Esophagus squamous epithelium (tissue), 5 donors: ENCODE data around the gene PJVK. TPM values are rescaled to one million over a fixed set of nuclear protein-coding genes. Genes with fewer than 3 reads are reported as not detected.
"Not testable (repeated sequence)": the region's sequence is repeated elsewhere in the genome, so short reads cannot be mapped to it uniquely, and the experiment has no call there.

ENCODE experiments used
- DNase-seq: peaks from one replicate; lab custom pipeline; 2025; lab: John Stamatoyannopoulos, UW
- H3K27ac ChIP-seq, 4 donors: fragments of 200-600 bp; sonication (generic); one replicate each; pipeline ENCODE4 v1.5.1; 2016 to 2019; ENCODE audit warnings: mild to moderate bottlenecking in 1 of 4
- H3K27me3 ChIP-seq, 4 donors: fragments of 200-600 bp; sonication (generic); 1 replicate in 3 of 4; 2 replicates in 1 of 4; pipeline versions ENCODE4 v1.5.1 to v1.6.0; 2017 to 2021; ENCODE audit warnings: antibody characterized with exemption in 1 of 4
- H3K36me3 ChIP-seq, 3 donors: fragments of 200-600 bp; sonication (generic); one replicate each; pipeline ENCODE4 v1.5.1; 2016 to 2019
- H3K4me1 ChIP-seq, 3 donors: fragments of 200-600 bp; sonication (generic); one replicate each; pipeline ENCODE4 v1.5.1; 2017 to 2019
- H3K4me3 ChIP-seq, 4 donors: fragments of 200-600 bp; sonication (generic); 1 replicate in 3 of 4; 2 replicates in 1 of 4; pipeline ENCODE4 v1.5.1; 2016 to 2019; ENCODE audit warnings: mild to moderate bottlenecking in 2 of 4, moderate library complexity in 1 of 4
- H3K9me3 ChIP-seq, 3 donors: fragments of 200-600 bp; sonication (generic); one replicate each; pipeline ENCODE4 v1.5.1; 2016 to 2019
- CTCF ChIP-seq, 6 experiments: fragments of 450-650 bp in 4 of 6; fragments of 200-600 bp in 2 of 6; sonication (generic) in 2 of 6; IDR thresholded peaks; one replicate each; pipeline ENCODE4 v1.5.1; 2016 to 2019; ENCODE audit warnings: antibody characterized with exemption in 6 of 6, mild to moderate bottlenecking in 4 of 6, moderate library complexity in 4 of 6
- POLR2A ChIP-seq, 4 donors: fragments of 450-650 bp; IDR thresholded peaks; one replicate each; pipeline ENCODE4 v1.6.1; 2017; ENCODE audit warnings: antibody characterized with exemption in 4 of 4, mild to moderate bottlenecking in 4 of 4, moderate library complexity in 3 of 4
- WGBS, 2 donors: methylation state at CpG; one replicate each; pipeline ENCODE4 v1.1.5; 2018; 5-methylcytosine and 5-hydroxymethylcytosine counted together
- intact Hi-C: fragments of 100-400 bp; cut with DNase I; formaldehyde crosslinking; loops from one replicate; pipeline ENCODE4 v1.15.0; 2022
- total RNA-seq, 4 donors: library from RNA; depleted of rRNA; stranded (reverse); fragments of >200 nt; gene quantifications; one replicate each; pipeline ENCODE4 v1.1.0, GENCODE V29; 2016
- donor health status: DM: yes; HTN: yes; CAD: no.

PJVK gene
- total RNA-seq, 4 donors from 2014 or later: 0.35 to 3.4 (median 1.1) TPM; not detected in 1

GRCh38 chr2:178412047-178412446 is 39.1 kb upstream of the PJVK start:
- intact Hi-C loops: loop anchor here (10.0 kb wide), 1 partner anchor 297 kb away; the partner anchor contains the start of gene RBM45
- WGBS, 2 donors: 65 to 73% methylated on average over 3 of the region's 3 CpGs
- no peak for TF ChIP-seq CTCF (IDR thresholded peaks at IDR 0.05)
- TF ChIP-seq POLR2A (IDR thresholded peaks at IDR 0.05): no peak
- peaks cover 4 to 31% (median 6%) of the 10 kb centered on the region in 3 donors for H3K4me1 ChIP-seq
- no peaks in the 10 kb centered on the region for H3K9me3 ChIP-seq
- H3K36me3 ChIP-seq: no peaks in the 10 kb centered on the region
- H3K27me3 ChIP-seq: no peaks in the 10 kb centered on the region
- no peak overlapping the region for H3K4me3 ChIP-seq
- H3K27ac ChIP-seq: no peak overlapping the region
- no peak for DNase-seq

DNA sequence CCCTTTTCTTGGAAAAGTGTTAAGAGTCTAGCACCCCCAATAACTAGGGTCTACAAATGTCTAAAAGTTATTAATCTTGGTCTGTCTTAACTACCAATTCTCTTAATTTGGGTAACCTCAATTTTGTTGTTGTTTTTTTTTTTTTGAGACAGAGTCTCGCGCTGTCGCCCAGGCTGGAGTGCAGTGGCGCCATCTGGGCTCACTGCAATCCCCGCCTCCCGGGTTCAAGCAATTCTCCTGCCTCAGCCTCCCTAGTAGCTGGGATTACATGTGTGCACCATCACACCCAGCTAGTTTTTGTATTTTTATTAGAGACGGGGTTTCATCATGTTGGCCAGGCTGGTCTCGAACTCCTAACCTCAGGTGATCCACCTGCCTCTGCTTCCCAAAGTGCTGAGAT is 38.7 kb upstream of the PJVK start:
- 94 to 96% methylated on average over 8 of the region's 8 CpGs for WGBS, 2 donors
- H3K27me3 ChIP-seq: not testable (repeated sequence)
- intact Hi-C loops: loop anchor here (10.0 kb wide), 1 partner anchor 298 kb away; the partner anchor contains the start of gene RBM45

DNA sequence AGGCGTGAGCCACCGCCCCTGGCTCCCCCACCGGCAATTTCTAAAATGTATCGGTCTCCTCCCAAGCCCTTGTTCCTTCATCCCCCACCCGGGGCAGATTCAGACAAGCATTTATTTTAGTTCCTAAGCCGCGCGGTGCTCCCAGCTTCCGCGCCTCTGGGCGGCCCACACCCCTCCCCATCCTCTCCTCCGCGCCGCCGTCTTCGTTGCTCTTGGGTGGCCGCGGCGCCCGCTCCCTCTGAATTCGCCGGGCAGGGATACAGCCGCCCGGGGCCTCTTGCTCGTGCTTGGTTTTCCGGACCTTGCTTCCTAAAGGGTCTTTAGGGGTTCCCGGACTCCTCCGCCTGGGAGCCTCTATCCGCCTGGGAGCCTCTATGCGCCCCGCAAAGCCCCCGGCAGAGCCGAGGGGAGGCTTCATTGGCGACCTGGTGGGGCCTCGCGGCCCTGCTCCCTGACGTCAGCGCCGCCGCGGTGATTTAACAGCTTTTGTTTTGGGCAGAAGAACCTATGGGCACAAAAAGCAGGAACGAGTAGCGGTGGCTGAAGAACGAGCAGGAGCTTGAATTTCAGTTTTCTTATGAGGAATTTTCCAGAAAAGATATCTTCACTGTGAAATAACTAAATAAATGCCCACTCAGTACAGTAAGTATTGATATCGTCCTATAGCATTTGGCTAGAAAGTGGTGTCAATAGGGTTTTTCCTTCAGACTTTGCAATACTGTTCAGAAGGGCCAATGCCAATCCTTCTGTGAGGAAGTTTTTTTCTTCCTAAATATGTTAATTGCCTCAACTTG is 37.5 kb upstream of the PJVK start:
- no peaks in the 10 kb centered on the region for H3K9me3 ChIP-seq
- peak overlapping the region; percentile 50 to 80 (median 68) for H3K4me3 ChIP-seq
- H3K4me1 ChIP-seq: peaks cover 4 to 44% (median 10%) of the 10 kb centered on the region in 3 donors
- TF ChIP-seq POLR2A (IDR thresholded peaks at IDR 0.05): peak in 2 of 4 donors; percentile 14 to 54
- peak in 3 of 6 experiments; percentile 6 to 27 (median 20) for TF ChIP-seq CTCF (IDR thresholded peaks at IDR 0.05)
- no peaks in the 10 kb centered on the region for H3K36me3 ChIP-seq
- H3K27me3 ChIP-seq: no peaks in the 10 kb centered on the region
- whole genome bisulfite sequencing, 2 donors: 0 to 1% methylated on average over 27 to 38 of the region's 45 CpGs
- peak overlapping the region; percentile 89 to 95 (median 91) for H3K27ac ChIP-seq
- DNase-seq: peak; percentile 55
- intact Hi-C loops: loop anchor here (10.0 kb wide), 1 partner anchor 299 kb away; the partner anchor contains the start of gene RBM45

More for the DNA sequence above, 38.7 kb upstream of the PJVK start:
- not testable (repeated sequence) for H3K36me3 ChIP-seq, DNase-seq, H3K9me3 ChIP-seq, H3K4me3 ChIP-seq, H3K27ac ChIP-seq
- peaks cover 4 to 32% (median 6%) of the 10 kb centered on the region in 3 donors for H3K4me1 ChIP-seq

GRCh38 chr2:178414266-178415247 is 36.6 kb upstream of the PJVK start:
- H3K4me1 ChIP-seq: peaks cover 4 to 51% (median 10%) of the 10 kb centered on the region in 3 donors
- peak overlapping the region; percentile 89 to 95 (median 91) for H3K27ac ChIP-seq
- DNase-seq: peak; percentile 36
- no peaks in the 10 kb centered on the region for H3K36me3 ChIP-seq
- H3K27me3 ChIP-seq: no peaks in the 10 kb centered on the region
- 10 to 15% methylated on average over 19 to 21 of the region's 21 CpGs for WGBS, 2 donors
- peak in 1 of 4 donors; percentile 44 for TF ChIP-seq POLR2A (IDR thresholded peaks at IDR 0.05)
- TF ChIP-seq CTCF (IDR thresholded peaks at IDR 0.05): peak; percentile 60 to 88 (median 84)
- intact Hi-C loops: loop anchor here (10.0 kb wide), 1 partner anchor 300 kb away; the partner anchor contains the start of gene RBM45
- no peaks in the 10 kb centered on the region for H3K9me3 ChIP-seq
- H3K4me3 ChIP-seq: peak overlapping the region; percentile 50 to 80 (median 68)

- Histone ChIP-seq H3K27me3 (no peaks in the 10 kb centered on the region), H3K9me3 (no peaks in the 10 kb centered on the region), H3K4me3 (no peak overlapping the region), H3K27ac (no peak overlapping the region), H3K4me1 (peaks cover 4 to 51% (median 10%) of the 10 kb centered on the region in 3 donors), H3K36me3 (no peaks in the 10 kb centered on the region)
- DNase-seq: no peak
- intact Hi-C loops: loop anchor here (10.0 kb wide), 1 partner anchor 301 kb away; the partner anchor contains the start of gene RBM45
- TF ChIP-seq CTCF (IDR thresholded peaks at IDR 0.05) (no peak), POLR2A (IDR thresholded peaks at IDR 0.05) (no peak)
Observed at GRCh38 chr2:178415979-178416378, 35.2 kb upstream of the PJVK start.
